H1 (cell line): Measurements from ENCODE around the gene SLC35D2.

ENCODE experiments used
- CTBP2 ChIP-seq: IDR thresholded peaks from 2 replicates; pipeline ENCODE4 v1.7.0; 2011; ENCODE audit warnings: borderline replicate concordance, mild to moderate bottlenecking, moderate library complexity, mixed read lengths, low read length; ENCODE audit not compliant: insufficient read depth, insufficient read length
- EGR1 ChIP-seq: IDR thresholded peaks from 2 replicates; pipeline ENCODE4 v1.6.1; 2011; ENCODE audit warnings: low read depth, low read length, borderline replicate concordance
- KDM1A ChIP-seq: fragments of 200-600, 300-600 bp; sonication (generic); IDR thresholded peaks from 2 replicates; pipeline ENCODE4 v1.7.1; 2016; ENCODE audit warnings: mild to moderate bottlenecking, low read length, borderline replicate concordance
- POU5F1 ChIP-seq: IDR thresholded peaks from 2 replicates; pipeline ENCODE4 v1.6.1; 2011; ENCODE audit warnings: low read depth, mild to moderate bottlenecking, low read length, moderate library complexity
- RAD21 ChIP-seq, 2 experiments: IDR thresholded peaks in 1 of 2; conservative IDR thresholded peaks in 1 of 2; 2 replicates each; pipeline ENCODE4 v1.6.1; 2011; ENCODE audit warnings: low read depth in 2 of 2, low read length in 2 of 2, improper control_type of control experiment in 1 of 2, inconsistent platforms in 1 of 2, mild to moderate bottlenecking in 1 of 2, moderate library complexity in 1 of 2
- SP2 ChIP-seq: IDR thresholded peaks from 2 replicates; pipeline ENCODE4 v1.6.1; 2012; ENCODE audit warnings: mild to moderate bottlenecking, low read length, inconsistent platforms
- SUZ12 ChIP-seq: fragments of 200-600 bp; sonication (generic); IDR thresholded peaks from 2 replicates; pipeline ENCODE4 v1.6.1; 2012; ENCODE audit warnings: mild to moderate bottlenecking, inconsistent platforms, low read length, moderate library complexity, mixed read lengths
- TAF1 ChIP-seq: IDR thresholded peaks from 2 replicates; pipeline ENCODE4 v1.6.1; 2011; ENCODE audit warnings: mild to moderate bottlenecking, low read depth, low read length
- YY1 ChIP-seq: IDR thresholded peaks from 2 replicates; pipeline ENCODE4 v1.6.1; 2011; ENCODE audit warnings: low read depth, mild to moderate bottlenecking, low read length
- TF ChIP-seq, protein P1 (sequence below), 3 experiments: IDR thresholded peaks; 1 replicate in 2 of 3; 2 replicates in 1 of 3; pipeline versions ENCODE4 v1.5.1 to v1.6.1; 2011; ENCODE audit warnings: low read length in 3 of 3, mild to moderate bottlenecking in 3 of 3, inconsistent platforms in 2 of 3, low read depth in 1 of 3, moderate library complexity in 1 of 3; ENCODE audit not compliant: insufficient read depth in 1 of 3; ENCODE audit errors: control extremely low read depth in 1 of 3

DNA sequence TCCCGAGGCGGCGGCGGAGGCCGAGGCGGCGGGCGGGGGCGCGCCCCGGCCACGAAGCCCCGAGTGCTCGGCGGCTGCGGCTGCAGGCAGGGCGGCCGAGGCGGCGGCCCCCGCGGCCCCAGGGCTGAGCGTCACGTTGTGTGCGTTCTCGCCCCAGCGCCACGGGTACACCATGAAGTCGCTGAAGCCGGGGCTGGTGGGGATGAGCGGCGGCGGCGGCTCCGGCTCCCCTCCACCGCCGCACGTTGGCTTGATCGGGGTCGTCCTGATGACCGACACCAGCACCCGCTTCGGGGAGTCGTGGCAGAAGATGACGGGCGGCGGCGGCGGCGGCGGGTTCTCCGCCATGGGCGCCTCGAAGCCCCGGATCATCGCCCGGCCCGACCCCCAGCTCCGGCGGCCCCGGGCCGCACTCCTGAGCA lies 34.2 kb upstream of the SLC35D2 start:
- TF ChIP-seq, protein P1, sequence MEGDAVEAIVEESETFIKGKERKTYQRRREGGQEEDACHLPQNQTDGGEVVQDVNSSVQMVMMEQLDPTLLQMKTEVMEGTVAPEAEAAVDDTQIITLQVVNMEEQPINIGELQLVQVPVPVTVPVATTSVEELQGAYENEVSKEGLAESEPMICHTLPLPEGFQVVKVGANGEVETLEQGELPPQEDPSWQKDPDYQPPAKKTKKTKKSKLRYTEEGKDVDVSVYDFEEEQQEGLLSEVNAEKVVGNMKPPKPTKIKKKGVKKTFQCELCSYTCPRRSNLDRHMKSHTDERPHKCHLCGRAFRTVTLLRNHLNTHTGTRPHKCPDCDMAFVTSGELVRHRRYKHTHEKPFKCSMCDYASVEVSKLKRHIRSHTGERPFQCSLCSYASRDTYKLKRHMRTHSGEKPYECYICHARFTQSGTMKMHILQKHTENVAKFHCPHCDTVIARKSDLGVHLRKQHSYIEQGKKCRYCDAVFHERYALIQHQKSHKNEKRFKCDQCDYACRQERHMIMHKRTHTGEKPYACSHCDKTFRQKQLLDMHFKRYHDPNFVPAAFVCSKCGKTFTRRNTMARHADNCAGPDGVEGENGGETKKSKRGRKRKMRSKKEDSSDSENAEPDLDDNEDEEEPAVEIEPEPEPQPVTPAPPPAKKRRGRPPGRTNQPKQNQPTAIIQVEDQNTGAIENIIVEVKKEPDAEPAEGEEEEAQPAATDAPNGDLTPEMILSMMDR (IDR thresholded peaks at IDR 0.05; ENCODE audit: control extremely low read depth in 1 of 3, insufficient read depth in 1 of 3, low read depth in 1 of 3, low read length in 3 of 3), result no peak
- TF ChIP-seq CTBP2, result no peak
- TF ChIP-seq KDM1A, result no peak
- TF ChIP-seq SUZ12, result no peak
- no peak for TF ChIP-seq TAF1
- TF ChIP-seq RAD21 (IDR thresholded peaks at IDR 0.05 in 1 of 2, conservative IDR thresholded peaks at IDR 0.05 in 1 of 2; ENCODE audit: low read depth in 2 of 2, low read length in 2 of 2), result no peak
- no peak for TF ChIP-seq EGR1
- no peak for TF ChIP-seq SP2
- TF ChIP-seq POU5F1, result no peak
- TF ChIP-seq YY1, result no peak
